SK-N-SH (cell line): ENCODE results near the gene SPTAN1.

Source experiments
- ELF1 ChIP-seq: IDR thresholded peaks from 2 replicates; pipeline ENCODE4 v1.4.0; 2012
- REST ChIP-seq: IDR thresholded peaks from 2 replicates; pipeline ENCODE4 v1.6.1; 2012; ENCODE audit warnings: mild to moderate bottlenecking, low read depth, low read length, moderate library complexity
- RFX5 ChIP-seq: IDR thresholded peaks from 2 replicates; pipeline ENCODE4 v1.6.1; 2012; ENCODE audit warnings: mild to moderate bottlenecking, improper control_type of control experiment, low read length
- TF ChIP-seq, protein P1 (sequence below): IDR thresholded peaks from 2 replicates; pipeline ENCODE4 v1.4.0; 2012; ENCODE audit warnings: low read depth, borderline replicate concordance
- TF ChIP-seq, protein P2 (sequence below): fragments of 200-600 bp; sonication (generic); IDR thresholded peaks from 2 replicates; pipeline ENCODE4 v1.6.1; 2017; ENCODE audit warnings: antibody characterized with exemption, mild to moderate bottlenecking, moderate library complexity

DNA sequence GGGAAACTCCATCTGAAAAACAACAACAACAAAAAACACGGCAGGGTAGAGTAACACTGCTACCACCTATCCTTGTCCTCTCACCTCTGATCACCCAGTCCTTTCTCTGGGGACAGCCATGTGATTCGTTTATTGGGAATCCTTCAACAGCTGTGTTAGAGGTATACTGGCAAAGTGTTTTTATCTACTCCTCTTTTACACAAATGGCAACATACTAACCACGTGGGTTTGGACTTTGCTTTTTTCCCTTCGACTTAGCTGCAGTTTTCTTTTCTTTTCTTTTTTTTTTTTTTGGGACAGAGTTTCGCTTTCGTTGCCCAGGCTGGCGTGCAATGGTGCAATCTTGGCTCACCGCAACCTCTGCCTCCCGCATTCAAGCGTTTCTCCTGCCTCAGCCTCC is 125.4 kb downstream of the SPTAN1 start:
- TF ChIP-seq REST (no peak), RFX5 (no peak), ELF1 (no peak)
- TF ChIP-seq, protein P1, sequence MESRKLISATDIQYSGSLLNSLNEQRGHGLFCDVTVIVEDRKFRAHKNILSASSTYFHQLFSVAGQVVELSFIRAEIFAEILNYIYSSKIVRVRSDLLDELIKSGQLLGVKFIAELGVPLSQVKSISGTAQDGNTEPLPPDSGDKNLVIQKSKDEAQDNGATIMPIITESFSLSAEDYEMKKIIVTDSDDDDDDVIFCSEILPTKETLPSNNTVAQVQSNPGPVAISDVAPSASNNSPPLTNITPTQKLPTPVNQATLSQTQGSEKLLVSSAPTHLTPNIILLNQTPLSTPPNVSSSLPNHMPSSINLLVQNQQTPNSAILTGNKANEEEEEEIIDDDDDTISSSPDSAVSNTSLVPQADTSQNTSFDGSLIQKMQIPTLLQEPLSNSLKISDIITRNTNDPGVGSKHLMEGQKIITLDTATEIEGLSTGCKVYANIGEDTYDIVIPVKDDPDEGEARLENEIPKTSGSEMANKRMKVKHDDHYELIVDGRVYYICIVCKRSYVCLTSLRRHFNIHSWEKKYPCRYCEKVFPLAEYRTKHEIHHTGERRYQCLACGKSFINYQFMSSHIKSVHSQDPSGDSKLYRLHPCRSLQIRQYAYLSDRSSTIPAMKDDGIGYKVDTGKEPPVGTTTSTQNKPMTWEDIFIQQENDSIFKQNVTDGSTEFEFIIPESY = no peak
- TF ChIP-seq, protein P2, sequence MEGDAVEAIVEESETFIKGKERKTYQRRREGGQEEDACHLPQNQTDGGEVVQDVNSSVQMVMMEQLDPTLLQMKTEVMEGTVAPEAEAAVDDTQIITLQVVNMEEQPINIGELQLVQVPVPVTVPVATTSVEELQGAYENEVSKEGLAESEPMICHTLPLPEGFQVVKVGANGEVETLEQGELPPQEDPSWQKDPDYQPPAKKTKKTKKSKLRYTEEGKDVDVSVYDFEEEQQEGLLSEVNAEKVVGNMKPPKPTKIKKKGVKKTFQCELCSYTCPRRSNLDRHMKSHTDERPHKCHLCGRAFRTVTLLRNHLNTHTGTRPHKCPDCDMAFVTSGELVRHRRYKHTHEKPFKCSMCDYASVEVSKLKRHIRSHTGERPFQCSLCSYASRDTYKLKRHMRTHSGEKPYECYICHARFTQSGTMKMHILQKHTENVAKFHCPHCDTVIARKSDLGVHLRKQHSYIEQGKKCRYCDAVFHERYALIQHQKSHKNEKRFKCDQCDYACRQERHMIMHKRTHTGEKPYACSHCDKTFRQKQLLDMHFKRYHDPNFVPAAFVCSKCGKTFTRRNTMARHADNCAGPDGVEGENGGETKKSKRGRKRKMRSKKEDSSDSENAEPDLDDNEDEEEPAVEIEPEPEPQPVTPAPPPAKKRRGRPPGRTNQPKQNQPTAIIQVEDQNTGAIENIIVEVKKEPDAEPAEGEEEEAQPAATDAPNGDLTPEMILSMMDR = no peak
